Mesenchymal stem cell (in vitro differentiated cells and primary cell): ENCODE data around the gene PPP4C.
A peak's percentile ranks its signal among the peaks of the same experiment; 100 is the strongest.
"Not testable (repeated sequence)": the region's sequence is repeated elsewhere in the genome, so short reads cannot be mapped to it uniquely, and the experiment has no call there.

Experiments
- DNase-seq: peaks from one replicate; pipeline ENCODE4 v3.0.0-alpha.2; 2013
- H2AFZ ChIP-seq: one replicate; pipeline ENCODE4 v1.6.1; 2013; ENCODE audit warnings: low read depth, mild to moderate bottlenecking, control low read depth, inconsistent platforms, low read length, moderate library complexity
- H2AK5ac ChIP-seq: 2 replicates; pipeline ENCODE4 v1.6.1; 2013; ENCODE audit warnings: low read length, moderate library complexity, mild to moderate bottlenecking, inconsistent platforms; ENCODE audit not compliant: severe bottlenecking
- H2BK120ac ChIP-seq: one replicate; pipeline ENCODE4 v1.6.1; 2013; ENCODE audit warnings: low read depth, mild to moderate bottlenecking, inconsistent platforms, low read length, moderate library complexity
- H2BK12ac ChIP-seq, 2 experiments: one replicate each; pipeline ENCODE4 v1.6.1; 2013; ENCODE audit warnings: inconsistent platforms in 2 of 2, low read length in 2 of 2, mild to moderate bottlenecking in 2 of 2, moderate library complexity in 2 of 2, control low read depth in 1 of 2
- H2BK15ac ChIP-seq: one replicate; pipeline ENCODE4 v1.6.1; 2013; ENCODE audit warnings: mild to moderate bottlenecking, low read depth, inconsistent platforms; ENCODE audit not compliant: poor library complexity, severe bottlenecking
- H2BK5ac ChIP-seq: 2 replicates; pipeline ENCODE4 v1.6.1; 2013; ENCODE audit warnings: low read depth, mild to moderate bottlenecking, low read length, control low read depth, inconsistent platforms; ENCODE audit not compliant: poor library complexity, severe bottlenecking
- H3K14ac ChIP-seq, 2 experiments: one replicate each; pipeline ENCODE4 v1.6.1; 2013; ENCODE audit warnings: inconsistent platforms in 2 of 2, low read length in 2 of 2, control low read depth in 1 of 2, mild to moderate bottlenecking in 1 of 2, moderate library complexity in 1 of 2
- H3K18ac ChIP-seq, 2 experiments: one replicate each; pipeline ENCODE4 v1.6.1; 2013; ENCODE audit warnings: inconsistent platforms in 2 of 2, low read length in 2 of 2, control low read depth in 1 of 2, low read depth in 1 of 2, mild to moderate bottlenecking in 1 of 2
- H3K23ac ChIP-seq, 2 experiments: one replicate each; pipeline ENCODE4 v1.6.1; 2013; ENCODE audit warnings: inconsistent platforms in 2 of 2, low read length in 2 of 2, mild to moderate bottlenecking in 2 of 2, moderate library complexity in 2 of 2, control low read depth in 1 of 2
- H3K27ac ChIP-seq: 2 replicates; pipeline ENCODE4 v1.5.1; 2013; ENCODE audit warnings: mild to moderate bottlenecking, moderate library complexity, low read length, control low read depth, inconsistent platforms; ENCODE audit not compliant: poor library complexity, severe bottlenecking
- H3K27me3 ChIP-seq, 2 experiments: 2 replicates each; pipeline versions ENCODE4 v1.6.1 to v1.7.0; 2013; ENCODE audit warnings: low read length in 2 of 2, mild to moderate bottlenecking in 2 of 2, moderate library complexity in 2 of 2, control low read depth in 1 of 2, inconsistent platforms in 1 of 2; ENCODE audit not compliant: control insufficient read depth in 1 of 2, insufficient read depth in 1 of 2
- H3K36me3 ChIP-seq, 2 experiments: 2 replicates each; pipeline versions ENCODE4 v1.6.1 to v1.7.0; 2013; ENCODE audit warnings: low read length in 2 of 2, control low read depth in 1 of 2, inconsistent platforms in 1 of 2, low read depth in 1 of 2, mild to moderate bottlenecking in 1 of 2; ENCODE audit not compliant: insufficient read depth in 2 of 2, control insufficient read depth in 1 of 2
- H3K4ac ChIP-seq, 2 experiments: one replicate each; pipeline ENCODE4 v1.6.1; 2013; ENCODE audit warnings: inconsistent platforms in 2 of 2, low read length in 2 of 2, mild to moderate bottlenecking in 2 of 2, moderate library complexity in 2 of 2, control low read depth in 1 of 2, low read depth in 1 of 2
- H3K4me1 ChIP-seq: 2 replicates; pipeline ENCODE4 v1.6.1; 2013; ENCODE audit warnings: low read depth, low read length, control low read depth; ENCODE audit not compliant: control insufficient read depth, insufficient read depth
- H3K4me2 ChIP-seq: 2 replicates; pipeline ENCODE4 v1.6.1; 2013; ENCODE audit warnings: low read length, mild to moderate bottlenecking, inconsistent platforms; ENCODE audit not compliant: poor library complexity, severe bottlenecking
- H3K4me3 ChIP-seq, 2 experiments: 2 replicates each; pipeline versions ENCODE4 v1.5.1 to v1.7.0; 2013; ENCODE audit warnings: low read length in 2 of 2, mild to moderate bottlenecking in 2 of 2, control low read depth in 1 of 2, low read depth in 1 of 2; ENCODE audit not compliant: insufficient read depth in 1 of 2
- H3K79me1 ChIP-seq: replicated peaks from 2 replicates; pipeline ENCODE4 v1.6.1; 2013; ENCODE audit warnings: mild to moderate bottlenecking, control low read depth, low read length, inconsistent platforms; ENCODE audit not compliant: poor library complexity, severe bottlenecking
- H3K9ac ChIP-seq: 2 replicates; pipeline ENCODE4 v1.7.0; 2013; ENCODE audit warnings: mild to moderate bottlenecking, low read length, moderate library complexity
- H3K9me3 ChIP-seq: 2 replicates; pipeline ENCODE4 v1.7.0; 2013; ENCODE audit warnings: mild to moderate bottlenecking, low read length; ENCODE audit not compliant: control insufficient read depth
- H4K8ac ChIP-seq: one replicate; pipeline ENCODE4 v1.6.1; 2013; ENCODE audit warnings: inconsistent platforms, mild to moderate bottlenecking, low read length, moderate library complexity
- H4K91ac ChIP-seq: one replicate; pipeline ENCODE4 v1.6.1; 2013; ENCODE audit warnings: mild to moderate bottlenecking, low read length, inconsistent platforms
- WGBS: methylation state at CpG from one replicate; pipeline ENCODE4 v1.1.7; 2013; ENCODE audit warnings: mixed read lengths; 5-methylcytosine and 5-hydroxymethylcytosine counted together

The PPP4C gene

GRCh38 chr16:30032083-30032819 lies 43.5 kb upstream of the PPP4C start:
- WGBS, result 7% methylated on average over 10 of the region's 12 CpGs
- Histone ChIP-seq H3K4me3 (no peak overlapping the region), H3K27ac (no peak overlapping the region), H3K23ac (no peak overlapping the region), H3K4me2 (no peak overlapping the region), H2BK15ac (no peak overlapping the region), H2BK12ac (no peak overlapping the region), H3K4ac (no peak overlapping the region), H3K36me3 (no peaks in the 10 kb centered on the region), H3K9ac (no peak overlapping the region), H2AK5ac (no peak overlapping the region), H3K14ac (no peak overlapping the region), H2BK120ac (no peak overlapping the region), H4K91ac (no peak overlapping the region), H3K18ac (no peak overlapping the region), H4K8ac (no peak overlapping the region), H3K4me1 (peaks cover 10% of the 10 kb centered on the region), H2BK5ac (no peak overlapping the region), H2AFZ (no peak overlapping the region), H3K27me3 (peaks cover 69 to 73% of the 10 kb centered on the region in 2 experiments), H3K9me3 (no peaks in the 10 kb centered on the region), H3K79me1 (no peaks in the 10 kb centered on the region)
- DNase-seq, result peak; percentile 66

DNA sequence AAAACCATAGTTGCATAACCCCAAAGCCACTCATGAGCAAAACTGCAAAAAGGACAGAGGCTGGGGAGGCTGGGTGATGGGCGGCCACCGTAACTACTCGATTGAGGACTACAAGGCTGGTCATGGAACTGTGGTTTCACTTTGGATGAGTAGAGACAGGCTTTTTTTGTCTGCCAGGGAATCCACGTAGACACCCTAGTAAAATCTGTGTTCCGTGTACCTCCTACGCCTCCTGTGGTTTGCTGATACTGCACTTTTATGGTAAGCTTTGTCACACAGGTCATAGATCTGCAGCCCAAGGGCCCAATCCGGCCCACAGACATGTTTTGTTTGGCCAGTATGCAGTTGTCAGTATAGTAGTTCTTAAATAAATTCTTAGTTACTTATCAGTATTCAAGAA lies 42.5 kb upstream of the PPP4C start:
- Histone ChIP-seq H3K4ac (no peak overlapping the region), H3K23ac (no peak overlapping the region), H3K79me1 (no peaks in the 10 kb centered on the region), H3K9ac (no peak overlapping the region), H3K4me1 (peaks cover 10% of the 10 kb centered on the region), H3K18ac (no peak overlapping the region), H3K36me3 (no peaks in the 10 kb centered on the region), H2BK12ac (no peak overlapping the region), H3K9me3 (no peaks in the 10 kb centered on the region), H2AFZ (no peak overlapping the region), H2BK15ac (no peak overlapping the region), H2BK5ac (no peak overlapping the region), H3K27me3 (peaks cover 59 to 63% of the 10 kb centered on the region in 2 experiments), H3K14ac (no peak overlapping the region), H4K91ac (no peak overlapping the region), H2BK120ac (no peak overlapping the region), H2AK5ac (no peak overlapping the region), H3K4me2 (no peak overlapping the region), H4K8ac (no peak overlapping the region), H3K4me3 (no peak overlapping the region), H3K27ac (no peak overlapping the region)
- WGBS, result 81% methylated on average over 6 of the region's 7 CpGs
- DNase-seq, result no peak

DNA sequence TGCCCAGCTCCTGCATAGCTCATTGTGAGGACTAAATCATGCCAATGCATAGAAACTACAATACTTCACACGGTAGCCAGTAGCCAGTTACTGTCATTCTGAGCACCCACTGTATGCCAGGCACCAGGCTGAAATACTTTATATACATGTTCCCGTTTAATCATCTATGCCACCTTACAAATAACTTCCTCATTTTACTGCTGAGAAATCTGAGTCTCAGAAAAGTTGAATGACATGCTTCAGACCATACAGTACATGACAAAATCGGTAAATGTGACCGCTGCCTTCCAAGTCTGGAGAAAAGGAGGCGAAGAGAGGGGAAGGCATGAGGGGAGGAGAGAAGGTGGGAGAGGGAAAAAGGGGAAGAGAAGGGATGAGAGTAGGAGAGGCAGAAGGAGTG lies 35.6 kb upstream of the PPP4C start:
- Histone ChIP-seq H3K27ac (no peak overlapping the region), H3K4me2 (no peak overlapping the region), H3K4me3 (no peak overlapping the region), H3K18ac (no peak overlapping the region), H2BK120ac (no peak overlapping the region), H3K36me3 (no peaks in the 10 kb centered on the region), H2AFZ (no peak overlapping the region), H2BK5ac (no peak overlapping the region), H3K27me3 (peaks cover 9 to 15% of the 10 kb centered on the region in 2 experiments), H2BK12ac (no peak overlapping the region), H3K14ac (no peak overlapping the region), H3K4ac (no peak overlapping the region), H4K8ac (no peak overlapping the region), H3K9ac (no peak overlapping the region), H2BK15ac (no peak overlapping the region), H3K79me1 (no peaks in the 10 kb centered on the region), H3K9me3 (no peaks in the 10 kb centered on the region), H3K4me1 (no peaks in the 10 kb centered on the region), H3K23ac (no peak overlapping the region), H2AK5ac (no peak overlapping the region), H4K91ac (no peak overlapping the region)
- DNase-seq, result no peak
- 87% methylated on average over 5 of the region's 5 CpGs for WGBS

- H3K14ac ChIP-seq, H2AK5ac ChIP-seq, H3K36me3 ChIP-seq, H3K79me1 ChIP-seq, DNase-seq, H2BK15ac ChIP-seq, H3K4ac ChIP-seq, H3K9ac ChIP-seq, H3K9me3 ChIP-seq, H3K4me3 ChIP-seq, H4K8ac ChIP-seq, H2BK12ac ChIP-seq, H3K27ac ChIP-seq, H3K18ac ChIP-seq, H3K23ac ChIP-seq, H2AFZ ChIP-seq, H3K4me2 ChIP-seq, H2BK120ac ChIP-seq, H3K4me1 ChIP-seq, H2BK5ac ChIP-seq, H4K91ac ChIP-seq: not testable (repeated sequence)
- 88% methylated on average over 5 of the region's 5 CpGs for WGBS
- peaks cover 9 to 13% of the 10 kb centered on the region in 2 experiments for H3K27me3 ChIP-seq
Observed at GRCh38 chr16:30040690-30041089, 35.1 kb upstream of the PPP4C start.
